GM23338 (cell line): Measurements from ENCODE around the gene RPS19BP1. TPM values are rescaled to one million over a fixed set of nuclear protein-coding genes. Genes with fewer than 3 reads are reported as not detected.

Source experiments
- ATAC-seq: fragments of 200-7000 bp; cut with Tn5 transposase; 3 replicates; pipeline ENCODE4 v1.9.1; 2020
- DNase-seq: peaks from one replicate; pipeline ENCODE4 v3.0.0-alpha.2; 2015; ENCODE audit warnings: low spot score
- H2AFZ ChIP-seq: fragments of 200-600 bp; sonication (generic); 2 replicates; pipeline ENCODE4 v1.8.0; 2016; ENCODE audit warnings: antibody characterized with exemption, mild to moderate bottlenecking, moderate library complexity
- H3F3A ChIP-seq: fragments of 200-600 bp; sonication (generic); replicated peaks from 2 replicates; pipeline ENCODE4 v1.8.0; 2017; ENCODE audit warnings: antibody characterized with exemption, mixed run types, low read depth
- H3K27ac ChIP-seq: fragments of 200-600 bp; sonication (generic); 2 replicates; pipeline ENCODE4 v1.6.1; 2016; ENCODE audit warnings: low read depth
- H3K27me3 ChIP-seq: fragments of 200-600 bp; sonication (generic); 2 replicates; pipeline ENCODE4 v1.8.0; 2016; ENCODE audit warnings: mild to moderate bottlenecking, mixed run types, moderate library complexity; ENCODE audit not compliant: insufficient read depth
- H3K36me3 ChIP-seq: fragments of 200-600 bp; sonication (generic); 2 replicates; pipeline ENCODE4 v1.8.0; 2016; ENCODE audit warnings: mild to moderate bottlenecking; ENCODE audit not compliant: insufficient read depth
- H3K4me1 ChIP-seq: fragments of 200-600 bp; sonication (generic); 2 replicates; pipeline ENCODE4 v1.8.0; 2016; ENCODE audit warnings: mild to moderate bottlenecking, moderate library complexity; ENCODE audit not compliant: insufficient read depth
- H3K4me2 ChIP-seq: fragments of 200-600 bp; sonication (generic); 2 replicates; pipeline ENCODE4 v1.7.1; 2017; ENCODE audit warnings: mixed run types
- H3K4me3 ChIP-seq: fragments of 200-600 bp; sonication (generic); 2 replicates; pipeline ENCODE4 v1.6.1; 2016; ENCODE audit warnings: mixed run types
- H3K79me2 ChIP-seq: fragments of 200-600 bp; sonication (generic); replicated peaks from 2 replicates; pipeline ENCODE4 v1.8.0; 2017; ENCODE audit warnings: mild to moderate bottlenecking; ENCODE audit not compliant: insufficient read depth
- H3K9me2 ChIP-seq: fragments of 200-600 bp; sonication (generic); 2 replicates; pipeline ENCODE4 v1.8.0; 2017; ENCODE audit not compliant: insufficient read depth
- H4K20me1 ChIP-seq: fragments of 200-600 bp; sonication (generic); replicated peaks from 2 replicates; pipeline ENCODE4 v1.8.0; 2017; ENCODE audit warnings: mild to moderate bottlenecking; ENCODE audit not compliant: insufficient read depth
- H3K27ac Mint-ChIP-seq: 2 replicates; pipeline ENCODE4 v1.8.0; 2020; ENCODE audit warnings: inconsistent platforms, mild to moderate bottlenecking, moderate library complexity, mixed read lengths
- H3K27me3 Mint-ChIP-seq: 3 replicates; pipeline ENCODE4 v1.8.0; 2022; ENCODE audit warnings: low read depth, mild to moderate bottlenecking, moderate library complexity, mixed read lengths, inconsistent platforms; ENCODE audit not compliant: insufficient read depth, poor library complexity
- H3K36me3 Mint-ChIP-seq: 3 replicates; pipeline ENCODE4 v1.8.0; 2021; ENCODE audit warnings: low read depth, mild to moderate bottlenecking, inconsistent platforms, moderate library complexity, mixed read lengths
- H3K4me1 Mint-ChIP-seq: 3 replicates; pipeline ENCODE4 v1.8.0; 2020; ENCODE audit warnings: mild to moderate bottlenecking, inconsistent platforms, mixed read lengths
- H3K4me3 Mint-ChIP-seq: 3 replicates; pipeline ENCODE4 v1.8.0; 2021; ENCODE audit warnings: moderate library complexity, mild to moderate bottlenecking, inconsistent platforms, mixed read lengths
- H3K9me3 Mint-ChIP-seq: 3 replicates; pipeline ENCODE4 v1.8.0; 2020; ENCODE audit warnings: moderate library complexity, mild to moderate bottlenecking, inconsistent platforms, mixed read lengths
- CREB1 ChIP-seq: fragments of 250-450 bp; sonication (Bioruptor Pico); IDR thresholded peaks from 2 replicates; pipeline ENCODE4 v1.5.0; 2020; ENCODE audit warnings: low read depth, mild to moderate bottlenecking, moderate library complexity
- CTCF ChIP-seq, 2 experiments: fragments of 200-600 bp in 1 of 2; sonication (generic) in 1 of 2; conservative IDR thresholded peaks; 2 replicates each; pipeline versions ENCODE4 v1.5.1 to v1.6.1; 2016 to 2017; ENCODE audit warnings: antibody characterized with exemption in 2 of 2, low read depth in 2 of 2, mild to moderate bottlenecking in 2 of 2, moderate library complexity in 1 of 2
- EZH2 ChIP-seq: fragments of 200-600 bp; sonication (generic); IDR thresholded peaks from one replicate; pipeline ENCODE4 v1.8.0; 2017; ENCODE audit warnings: antibody characterized with exemption, mild to moderate bottlenecking, low read depth; ENCODE audit not compliant: unreplicated experiment
- JUNB ChIP-seq: IDR thresholded peaks from one replicate; pipeline ENCODE4 v1.6.1; 2016; ENCODE audit warnings: antibody characterized with exemption; ENCODE audit not compliant: unreplicated experiment
- NANOG ChIP-seq: IDR thresholded peaks from 2 replicates; pipeline ENCODE4 v1.6.1; 2016; ENCODE audit warnings: antibody characterized with exemption, borderline replicate concordance
- POLR2AphosphoS5 ChIP-seq: IDR thresholded peaks from 2 replicates; pipeline ENCODE4 v1.6.1; 2016; ENCODE audit warnings: antibody characterized with exemption, low read depth
- ZNF114 ChIP-seq: fragments of 250-450 bp; sonication (Bioruptor Pico); IDR thresholded peaks from 2 replicates; pipeline ENCODE4 v1.5.0; 2020; ENCODE audit warnings: mild to moderate bottlenecking, moderate library complexity
- ZNF462 ChIP-seq: fragments of 250-450 bp; sonication (Bioruptor Pico); IDR thresholded peaks from 2 replicates; pipeline ENCODE4 v1.5.0; 2020; ENCODE audit warnings: mild to moderate bottlenecking, moderate library complexity
- polyA plus RNA-seq: library from polyadenylated mRNA; unstranded; fragments of >200 nt; fragmentation: Nextera tagmentation; extraction: Ambion mirVana; gene quantifications from 2 replicates; pipeline ENCODE4 v1.2.1, GENCODE V29; 2016
- total RNA-seq: library from RNA; depleted of rRNA; stranded (reverse); fragments of >200 nt; shearing (Covaris generic); gene quantifications from 2 replicates; pipeline ENCODE4 v1.2.3, GENCODE V29; 2014
- TF ChIP-seq, protein P1 (sequence below): IDR thresholded peaks from one replicate; pipeline ENCODE4 v1.6.1; 2018; ENCODE audit warnings: antibody characterized with exemption; ENCODE audit not compliant: unreplicated experiment

The RPS19BP1 gene
- total and polyA plus RNA-seq, 2 experiments from 2014 or later, result 153 to 215 TPM

GRCh38 chr22:39518144-39518786, 14.3 kb downstream of the RPS19BP1 start:
- TF ChIP-seq POLR2AphosphoS5, result no peak
- TF ChIP-seq CREB1 (CRISPR knock-in tag), result no peak
- no peak for TF ChIP-seq ZNF114
- no peak for TF ChIP-seq CTCF (conservative IDR thresholded peaks at IDR 0.05; ENCODE audit: low read depth in 2 of 2)
- TF ChIP-seq EZH2, result no peak
- TF ChIP-seq, protein P1, sequence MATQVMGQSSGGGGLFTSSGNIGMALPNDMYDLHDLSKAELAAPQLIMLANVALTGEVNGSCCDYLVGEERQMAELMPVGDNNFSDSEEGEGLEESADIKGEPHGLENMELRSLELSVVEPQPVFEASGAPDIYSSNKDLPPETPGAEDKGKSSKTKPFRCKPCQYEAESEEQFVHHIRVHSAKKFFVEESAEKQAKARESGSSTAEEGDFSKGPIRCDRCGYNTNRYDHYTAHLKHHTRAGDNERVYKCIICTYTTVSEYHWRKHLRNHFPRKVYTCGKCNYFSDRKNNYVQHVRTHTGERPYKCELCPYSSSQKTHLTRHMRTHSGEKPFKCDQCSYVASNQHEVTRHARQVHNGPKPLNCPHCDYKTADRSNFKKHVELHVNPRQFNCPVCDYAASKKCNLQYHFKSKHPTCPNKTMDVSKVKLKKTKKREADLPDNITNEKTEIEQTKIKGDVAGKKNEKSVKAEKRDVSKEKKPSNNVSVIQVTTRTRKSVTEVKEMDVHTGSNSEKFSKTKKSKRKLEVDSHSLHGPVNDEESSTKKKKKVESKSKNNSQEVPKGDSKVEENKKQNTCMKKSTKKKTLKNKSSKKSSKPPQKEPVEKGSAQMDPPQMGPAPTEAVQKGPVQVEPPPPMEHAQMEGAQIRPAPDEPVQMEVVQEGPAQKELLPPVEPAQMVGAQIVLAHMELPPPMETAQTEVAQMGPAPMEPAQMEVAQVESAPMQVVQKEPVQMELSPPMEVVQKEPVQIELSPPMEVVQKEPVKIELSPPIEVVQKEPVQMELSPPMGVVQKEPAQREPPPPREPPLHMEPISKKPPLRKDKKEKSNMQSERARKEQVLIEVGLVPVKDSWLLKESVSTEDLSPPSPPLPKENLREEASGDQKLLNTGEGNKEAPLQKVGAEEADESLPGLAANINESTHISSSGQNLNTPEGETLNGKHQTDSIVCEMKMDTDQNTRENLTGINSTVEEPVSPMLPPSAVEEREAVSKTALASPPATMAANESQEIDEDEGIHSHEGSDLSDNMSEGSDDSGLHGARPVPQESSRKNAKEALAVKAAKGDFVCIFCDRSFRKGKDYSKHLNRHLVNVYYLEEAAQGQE, result no peak
- H3K4me1 ChIP-seq, result peaks cover 22% of the 10 kb centered on the region
- no peak for DNase-seq
- Mint-ChIP-seq H3K27me3 (peaks cover 53% of the 10 kb centered on the region), H3K4me3 (peak overlapping the region; percentile 92), H3K36me3 (peaks cover 75% of the 10 kb centered on the region), H3K27ac (no peak overlapping the region), H3K4me1 (peaks cover 25% of the 10 kb centered on the region), H3K9me3 (peaks cover 9% of the 10 kb centered on the region; the same call in 2 of the 3 replicates)
- peaks cover 64% of the 10 kb centered on the region for H4K20me1 ChIP-seq
- peaks cover 52% of the 10 kb centered on the region for H3K36me3 ChIP-seq
- ATAC-seq, result no peak
- H3K27me3 ChIP-seq, result peaks cover 8% of the 10 kb centered on the region; the same call in 1 of the 2 replicates
- peak overlapping the region; percentile 97 for H3K4me3 ChIP-seq
- H2AFZ ChIP-seq, result no peak overlapping the region
- H3K9me2 ChIP-seq, result no peaks in the 10 kb centered on the region
- peaks cover 34% of the 10 kb centered on the region for H3K79me2 ChIP-seq
- no peak overlapping the region for H3K27ac ChIP-seq
- H3K4me2 ChIP-seq, result peak overlapping the region; percentile 94
- H3F3A ChIP-seq, result peaks cover 42% of the 10 kb centered on the region

- no peak overlapping the region for H3K27ac ChIP-seq
- peaks cover 29% of the 10 kb centered on the region for H3K79me2 ChIP-seq
- Mint-ChIP-seq H3K27me3 (peaks cover 53% of the 10 kb centered on the region), H3K4me1 (peaks cover 17% of the 10 kb centered on the region), H3K27ac (no peak overlapping the region), H3K4me3 (no peak overlapping the region), H3K36me3 (peaks cover 75% of the 10 kb centered on the region), H3K9me3 (peaks cover 9% of the 10 kb centered on the region; the same call in 2 of the 3 replicates)
- no peaks in the 10 kb centered on the region for H3K9me2 ChIP-seq
- no peak for ATAC-seq
- H3K4me3 ChIP-seq, result no peak overlapping the region
- no peak for DNase-seq
- peaks cover 64% of the 10 kb centered on the region for H4K20me1 ChIP-seq
- peaks cover 14% of the 10 kb centered on the region for H3K4me1 ChIP-seq
- peaks cover 14% of the 10 kb centered on the region; the same call in 1 of the 2 replicates for H3K27me3 ChIP-seq
- H2AFZ ChIP-seq, result no peak overlapping the region
- H3K36me3 ChIP-seq, result peaks cover 51% of the 10 kb centered on the region
- peaks cover 34% of the 10 kb centered on the region for H3F3A ChIP-seq
- no peak overlapping the region for H3K4me2 ChIP-seq
- TF ChIP-seq ZNF462 (CRISPR knock-in tag) (no peak), JUNB (no peak), ZNF114 (no peak), CREB1 (CRISPR knock-in tag) (no peak), EZH2 (no peak), NANOG (no peak)
Observed at GRCh38 chr22:39517470-39517869, 15.1 kb downstream of the RPS19BP1 start.
